GM18870 (cell line): ENCODE data around the gene SH2B2.
"Not testable (repeated sequence)": the region's sequence is repeated elsewhere in the genome, so short reads cannot be mapped to it uniquely, and the experiment has no call there.

Experiments
- ATAC-seq: cut with Tn5 transposase; IDR thresholded peaks from one replicate; pipeline ENCODE4 v1.9.1; 2021; ENCODE audit warnings: moderate library complexity; ENCODE audit not compliant: unreplicated experiment

The SH2B2 gene

DNA sequence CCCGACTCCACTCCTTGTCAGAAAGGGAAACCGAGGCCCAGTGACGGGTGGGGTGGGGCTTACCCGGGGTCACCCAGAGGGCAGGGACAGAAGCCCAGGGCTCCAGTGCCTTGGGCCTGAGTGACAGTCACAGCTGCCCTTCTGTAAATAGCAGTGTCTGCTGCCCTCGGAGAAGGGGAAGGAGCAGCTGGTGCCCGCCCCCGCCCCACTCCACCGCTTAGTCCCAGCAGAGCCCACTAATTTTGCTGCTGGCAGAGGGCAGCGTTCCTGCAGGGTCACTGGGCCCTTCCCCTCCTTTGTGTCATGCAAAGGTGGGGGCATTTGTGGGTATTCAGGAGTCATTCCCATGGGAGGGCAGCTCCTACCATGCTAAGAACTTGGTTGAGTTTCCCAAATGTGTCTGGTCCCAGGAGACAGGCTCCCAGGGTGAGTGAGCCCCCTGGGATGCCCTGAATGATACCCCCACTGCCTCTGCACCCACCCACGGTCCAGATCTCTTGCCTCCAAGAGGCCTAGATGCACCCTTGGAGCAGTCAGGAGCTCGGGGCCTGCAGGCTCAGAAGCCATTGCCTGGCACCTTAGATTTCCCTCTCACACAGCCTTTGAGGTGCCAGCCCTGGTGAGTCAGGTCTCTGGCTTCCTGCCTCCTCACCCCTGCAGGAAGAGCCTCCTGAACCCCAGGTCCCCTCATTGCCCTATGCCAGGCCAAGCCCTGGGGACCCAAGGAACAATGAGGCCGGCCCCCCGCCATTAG, 17.2 kb downstream of the SH2B2 start:
- ATAC-seq = no peak

DNA sequence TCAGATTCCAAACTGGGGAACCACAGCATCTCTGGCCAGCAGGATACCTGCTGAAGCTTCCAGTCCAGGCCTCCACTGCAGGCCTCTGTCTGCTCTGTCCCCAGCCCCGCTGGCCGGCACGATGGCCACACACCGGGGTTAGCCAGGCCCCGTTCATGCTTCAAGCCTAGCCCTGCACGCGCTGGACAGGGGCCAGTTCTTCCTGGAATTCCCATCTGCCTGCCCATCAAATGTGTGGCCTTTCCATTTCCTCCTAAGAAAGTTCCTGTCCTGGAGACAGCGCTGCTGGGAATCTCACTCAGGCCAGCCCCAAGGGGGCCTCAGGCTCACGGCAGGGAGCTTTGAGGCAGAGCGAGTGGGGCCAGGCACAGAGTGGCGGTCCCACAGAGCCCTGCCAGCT, 18.0 kb downstream of the SH2B2 start:
- ATAC-seq = no peak

DNA sequence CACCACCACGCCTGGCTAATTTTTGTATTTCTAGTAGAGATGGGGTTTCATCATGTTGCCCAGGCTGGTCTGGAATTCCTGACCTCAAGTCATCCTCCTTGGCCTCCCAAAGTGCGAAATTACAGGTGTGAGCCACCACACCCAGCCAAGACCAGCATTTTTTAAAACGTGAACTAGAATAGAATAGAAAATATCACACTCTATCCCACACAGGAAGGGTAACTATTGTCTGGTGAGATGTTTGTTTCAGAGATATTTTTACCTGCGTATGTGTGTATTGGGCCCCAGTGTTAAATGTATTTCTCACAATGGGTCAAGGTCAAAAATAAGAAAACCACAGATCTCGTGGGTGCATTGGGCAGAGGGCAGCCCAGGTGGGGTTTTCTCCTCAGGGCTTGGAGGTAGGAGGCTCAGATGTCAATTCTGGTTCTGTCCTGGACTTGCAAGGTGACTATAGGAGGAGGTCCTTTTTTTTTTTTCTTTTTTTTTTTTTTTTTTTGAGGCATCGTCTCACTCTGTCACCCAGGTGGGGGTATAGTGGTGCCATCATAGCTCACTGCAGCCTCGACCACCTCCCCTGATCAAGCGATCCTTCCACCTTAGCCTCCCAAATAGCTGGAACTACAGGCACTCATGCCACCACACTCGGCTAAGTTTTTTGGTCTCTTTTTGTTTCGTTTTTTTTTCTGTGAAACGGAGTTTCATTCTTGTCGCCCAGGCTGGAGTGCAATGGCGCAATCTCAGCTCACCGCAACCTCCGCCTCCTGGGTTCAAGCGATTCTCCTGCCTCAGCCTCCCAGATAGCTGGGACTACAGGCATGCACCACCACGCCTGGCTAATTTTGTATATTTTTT, 19.0 kb downstream of the SH2B2 start:
- peak; percentile 54 for ATAC-seq

DNA sequence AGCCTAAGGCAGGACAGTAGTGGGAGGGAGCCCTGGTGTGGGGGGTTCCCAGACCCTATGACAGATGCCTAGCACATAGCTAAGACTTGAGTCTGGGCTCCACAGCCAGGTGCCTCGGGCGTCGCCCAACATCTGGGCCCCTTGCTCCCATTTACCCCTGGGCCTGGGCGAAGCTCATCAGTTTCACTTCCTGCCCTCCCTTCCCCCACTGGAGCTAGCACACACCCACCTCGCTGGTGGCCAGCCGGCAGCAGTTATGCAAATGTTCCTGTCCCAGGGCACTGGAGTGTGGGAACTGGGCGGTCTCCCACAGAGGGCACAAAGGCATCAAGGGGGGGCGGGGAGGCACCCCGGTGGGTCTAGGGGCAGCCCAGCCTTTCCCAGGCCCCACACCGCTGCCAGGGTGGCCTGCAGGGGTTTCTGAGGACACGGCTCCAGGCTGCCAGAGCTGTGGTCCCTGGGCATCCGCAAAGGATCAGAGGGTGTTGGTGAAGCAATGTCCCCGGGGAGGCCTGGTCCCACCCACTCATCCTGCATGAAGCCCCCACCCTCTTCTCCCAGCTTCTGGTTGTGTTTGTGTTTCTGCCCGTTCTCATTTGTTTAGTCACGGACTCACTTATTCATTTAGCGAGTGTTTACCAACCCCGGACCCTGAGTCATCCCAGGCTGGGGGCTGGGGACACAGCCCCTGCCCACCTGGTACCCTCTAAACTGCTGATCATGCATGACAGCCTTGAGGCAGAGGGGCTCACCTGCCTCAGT, 20.4 kb downstream of the SH2B2 start:
- ATAC-seq = peak; percentile 65

DNA sequence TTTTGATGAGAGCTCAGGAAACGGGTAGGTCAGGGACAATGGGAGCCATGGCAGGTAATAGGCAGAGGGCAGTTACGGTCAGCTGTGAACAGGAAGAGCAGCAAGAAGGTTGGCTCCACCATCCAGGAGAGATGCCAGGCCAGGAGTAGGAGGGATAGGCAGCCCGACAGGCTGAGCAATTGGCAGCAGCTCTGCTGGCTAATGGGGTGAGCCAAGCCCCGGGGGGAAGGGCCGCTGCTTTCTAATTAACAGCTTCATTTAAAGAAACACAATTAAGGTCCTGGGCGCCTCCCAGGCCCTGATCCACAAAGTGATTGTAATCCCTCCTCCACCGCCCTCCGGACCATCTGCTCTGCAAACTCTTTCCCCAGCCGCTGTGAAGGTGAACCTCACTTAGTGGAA, 23.7 kb downstream of the SH2B2 start:
- ATAC-seq = no peak

DNA sequence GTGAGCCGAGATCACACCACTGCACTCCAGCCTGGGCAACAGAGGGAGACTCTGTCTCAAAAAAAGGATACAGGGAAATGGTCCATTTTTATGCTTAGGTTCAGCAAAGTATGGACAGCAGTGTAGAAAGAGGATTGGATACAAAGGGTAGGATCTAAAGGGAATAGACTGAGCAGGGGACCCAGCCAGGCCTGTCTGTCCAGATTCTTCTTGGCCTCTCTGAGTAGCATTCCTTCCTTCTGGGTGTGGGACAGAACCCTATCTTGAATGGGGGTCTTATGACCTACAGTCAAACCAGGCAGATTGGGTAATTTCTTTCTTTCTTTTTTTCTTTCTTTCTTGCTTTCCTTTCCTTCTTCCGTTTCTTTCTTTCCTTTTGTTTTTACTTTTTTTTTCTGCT, 25.6 kb downstream of the SH2B2 start:
- no peak for ATAC-seq

DNA sequence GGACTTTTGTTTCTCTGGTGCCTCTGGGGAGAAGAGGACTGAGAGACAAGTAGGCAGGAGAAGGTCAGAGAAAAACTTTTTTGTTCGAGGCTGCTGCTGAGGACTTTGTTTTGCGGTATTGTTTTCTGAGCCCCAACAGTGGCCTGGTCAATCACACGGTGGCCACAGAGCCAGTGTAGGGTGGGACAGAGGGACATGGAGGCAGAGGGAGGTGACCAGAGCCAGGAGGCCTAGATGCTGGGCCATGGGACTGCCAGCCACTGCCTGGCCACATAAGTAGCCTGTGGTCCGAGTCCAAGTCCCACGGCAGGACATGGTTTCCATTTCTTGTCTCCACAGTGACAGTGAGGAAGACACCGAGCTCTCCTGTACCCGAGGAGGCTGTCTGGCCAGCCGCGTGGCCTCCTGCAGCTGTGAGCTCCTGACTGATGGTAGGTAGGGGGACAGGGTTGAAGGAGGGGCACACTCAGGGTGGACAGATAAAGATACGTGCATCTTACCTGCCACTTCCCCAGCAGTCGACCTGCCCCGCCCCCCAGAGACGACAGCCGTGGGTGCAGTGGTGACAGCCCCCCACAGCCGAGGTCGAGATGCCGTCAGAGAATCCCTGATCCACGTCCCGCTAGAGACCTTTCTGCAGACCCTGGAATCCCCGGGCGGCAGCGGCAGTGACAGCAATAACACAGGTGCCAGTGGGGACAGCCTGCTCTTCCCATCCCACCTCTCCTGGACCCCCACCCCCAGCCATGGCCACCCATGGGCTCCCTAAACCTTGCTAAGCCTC, 27.5 kb downstream of the SH2B2 start:
- ATAC-seq = no peak

DNA sequence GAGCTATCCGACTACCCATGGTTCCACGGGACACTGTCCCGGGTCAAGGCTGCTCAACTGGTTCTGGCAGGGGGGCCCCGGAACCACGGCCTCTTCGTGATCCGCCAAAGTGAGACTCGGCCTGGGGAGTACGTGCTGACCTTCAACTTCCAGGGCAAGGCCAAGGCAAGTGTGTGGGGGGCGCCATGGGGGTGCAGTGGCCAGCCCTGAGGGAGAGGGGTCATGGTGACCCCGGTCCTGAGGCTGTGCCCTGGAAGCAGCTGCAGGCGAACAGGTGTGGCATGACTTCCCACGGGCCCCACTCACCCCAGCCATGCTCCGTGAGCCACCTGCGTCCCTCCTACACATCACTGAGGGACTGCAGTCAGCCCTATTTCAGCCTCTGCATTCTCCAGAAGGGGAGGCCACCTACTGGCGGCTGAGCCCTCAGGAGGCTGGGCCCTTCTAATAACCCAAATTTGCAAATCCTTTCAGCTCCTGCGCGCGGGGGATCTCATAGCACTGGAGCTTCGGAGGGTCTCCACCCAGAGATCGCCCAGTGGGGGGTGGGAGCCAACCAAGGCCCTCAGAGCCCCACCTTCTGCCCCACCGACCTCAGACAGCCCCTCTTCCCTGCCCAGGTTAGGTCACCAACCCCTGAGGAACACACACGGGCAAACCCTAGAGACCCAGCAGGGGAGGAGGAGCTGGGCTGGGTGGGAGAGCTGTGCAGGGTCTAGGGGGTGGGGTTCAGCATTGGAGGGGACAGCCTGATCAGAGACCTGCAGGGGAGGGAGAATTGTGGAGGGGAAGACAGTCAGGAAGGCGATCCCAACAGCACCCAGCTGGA, 30.8 kb downstream of the SH2B2 start:
- no peak for ATAC-seq

DNA sequence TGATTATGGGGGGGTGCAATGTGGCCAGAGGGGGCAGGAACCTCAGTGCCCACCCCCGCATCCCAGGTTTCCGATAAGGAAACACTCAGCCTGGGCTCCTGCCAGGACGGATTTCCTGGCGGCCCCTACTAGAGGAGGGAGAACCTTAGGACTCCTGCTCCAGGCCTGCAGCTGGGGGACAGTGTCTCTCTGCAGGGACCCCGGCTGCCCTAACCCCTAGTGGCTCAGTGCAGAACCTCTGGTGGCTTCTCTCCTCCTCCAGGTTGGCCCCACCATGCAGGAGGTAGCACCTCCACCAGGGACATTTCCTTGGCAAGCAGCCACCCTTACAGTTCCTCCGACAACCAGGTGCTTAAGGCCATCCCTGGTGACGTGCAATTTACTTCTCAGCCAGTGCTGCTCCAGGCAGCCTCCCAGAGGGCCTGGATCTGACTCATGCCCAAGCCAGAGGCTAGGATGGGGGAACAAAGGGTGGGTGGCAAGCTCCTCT, 31.9 kb downstream of the SH2B2 start:
- no peak for ATAC-seq

DNA sequence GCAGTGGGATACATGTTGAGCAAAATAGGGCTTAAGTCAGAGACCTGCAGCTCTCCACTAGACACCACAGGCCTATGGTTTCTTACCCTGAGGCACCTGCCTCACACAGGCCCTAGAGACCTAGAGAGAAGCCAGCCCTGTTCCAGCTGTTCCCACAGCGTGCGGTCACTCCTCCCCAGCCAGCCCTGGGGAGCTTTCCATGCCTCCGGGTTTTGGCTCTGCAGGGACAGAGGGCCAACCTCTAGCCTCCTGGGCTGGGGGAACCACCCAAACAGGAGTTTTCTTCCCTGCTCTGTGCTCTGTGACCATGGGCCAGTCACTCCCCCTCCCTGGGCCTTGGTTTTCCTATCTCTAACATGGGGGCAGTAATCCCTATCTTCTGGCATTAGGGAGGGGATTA, 33.0 kb downstream of the SH2B2 start:
- no peak for ATAC-seq

DNA sequence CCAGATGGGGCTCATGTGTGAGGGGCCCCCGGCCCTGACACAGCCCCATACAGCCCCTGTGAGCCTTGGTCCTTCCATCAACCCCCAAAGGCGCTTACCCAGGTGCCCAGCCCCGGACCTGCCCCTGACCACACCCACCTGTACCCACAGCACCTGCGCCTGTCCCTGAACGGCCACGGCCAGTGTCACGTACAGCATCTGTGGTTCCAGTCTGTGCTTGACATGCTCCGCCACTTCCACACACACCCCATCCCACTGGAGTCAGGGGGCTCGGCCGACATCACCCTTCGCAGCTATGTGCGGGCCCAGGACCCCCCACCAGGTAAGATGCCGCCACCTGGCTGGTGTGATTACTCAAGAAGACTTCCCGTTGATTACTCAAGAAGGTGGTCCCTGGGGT, 33.5 kb downstream of the SH2B2 start:
- ATAC-seq = no peak

DNA sequence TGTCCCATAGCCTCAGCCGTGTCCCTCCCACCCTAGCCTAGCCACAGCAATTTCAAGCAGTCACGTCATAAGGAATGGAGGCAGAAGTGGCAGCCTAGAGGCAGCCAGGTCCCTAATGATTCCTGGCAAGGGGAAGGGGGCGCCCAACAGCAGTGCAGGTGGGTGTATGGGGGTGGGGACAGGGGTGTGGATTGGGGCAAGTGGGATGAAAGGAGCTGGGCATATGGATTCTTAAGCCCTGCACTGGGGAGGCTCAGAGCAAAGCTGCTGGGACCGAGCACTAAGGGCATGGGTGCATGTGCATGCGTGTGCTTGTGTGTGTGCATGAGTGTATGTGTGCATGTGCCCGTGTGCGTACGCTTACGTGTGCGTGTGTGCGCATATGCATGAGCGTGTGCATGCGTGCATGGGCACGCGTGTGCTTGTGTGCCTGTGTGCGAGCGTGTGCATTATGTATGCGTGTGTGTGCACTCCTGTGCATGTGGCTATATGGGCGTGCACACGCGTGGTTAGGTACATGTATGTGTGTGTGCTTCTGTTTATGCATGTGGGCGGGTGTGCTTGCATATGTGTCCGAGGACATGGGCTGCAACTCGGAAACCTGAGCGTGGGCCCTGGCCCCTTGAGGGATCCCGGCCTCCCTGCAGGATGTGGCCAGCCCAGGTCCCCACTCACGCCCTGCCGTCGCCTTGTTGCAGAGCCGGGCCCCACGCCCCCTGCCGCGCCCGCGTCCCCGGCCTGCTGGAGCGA, 34.1 kb downstream of the SH2B2 start:
- ATAC-seq = no peak

DNA sequence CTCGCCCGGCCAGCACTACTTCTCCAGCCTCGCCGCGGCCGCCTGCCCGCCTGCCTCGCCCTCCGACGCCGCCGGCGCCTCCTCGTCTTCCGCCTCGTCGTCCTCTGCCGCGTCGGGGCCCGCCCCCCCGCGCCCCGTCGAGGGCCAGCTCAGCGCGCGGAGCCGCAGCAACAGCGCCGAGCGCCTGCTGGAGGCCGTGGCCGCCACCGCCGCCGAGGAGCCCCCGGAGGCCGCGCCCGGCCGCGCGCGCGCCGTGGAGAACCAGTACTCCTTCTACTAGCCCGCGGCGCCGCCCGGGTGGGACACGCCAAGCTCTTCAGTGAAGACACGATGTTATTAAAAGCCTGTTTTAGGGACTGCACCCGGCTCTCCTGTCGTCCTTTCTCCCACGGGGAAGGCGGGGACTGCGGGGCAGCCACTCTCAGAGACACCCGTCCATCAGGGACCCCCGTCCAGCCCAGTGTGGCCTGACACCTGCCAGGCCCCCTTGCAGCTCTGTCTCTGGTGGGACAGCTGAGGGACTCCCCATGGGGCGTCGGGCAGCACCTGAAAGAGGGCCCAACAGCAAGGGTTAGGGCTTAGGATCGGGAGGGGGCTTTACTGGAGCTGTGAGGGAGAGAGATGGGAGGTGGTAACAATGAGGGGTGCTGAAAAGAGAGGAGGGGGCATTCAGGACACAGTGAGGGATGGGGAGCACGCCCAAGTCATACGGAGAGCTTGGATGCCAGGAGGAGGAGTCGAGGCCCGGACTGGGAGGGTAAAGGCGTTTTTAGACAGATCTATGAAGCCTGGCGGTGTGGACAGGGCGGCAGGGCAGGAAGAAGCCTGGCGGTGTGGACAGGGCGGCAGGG, 34.9 kb downstream of the SH2B2 start:
- no peak for ATAC-seq

DNA sequence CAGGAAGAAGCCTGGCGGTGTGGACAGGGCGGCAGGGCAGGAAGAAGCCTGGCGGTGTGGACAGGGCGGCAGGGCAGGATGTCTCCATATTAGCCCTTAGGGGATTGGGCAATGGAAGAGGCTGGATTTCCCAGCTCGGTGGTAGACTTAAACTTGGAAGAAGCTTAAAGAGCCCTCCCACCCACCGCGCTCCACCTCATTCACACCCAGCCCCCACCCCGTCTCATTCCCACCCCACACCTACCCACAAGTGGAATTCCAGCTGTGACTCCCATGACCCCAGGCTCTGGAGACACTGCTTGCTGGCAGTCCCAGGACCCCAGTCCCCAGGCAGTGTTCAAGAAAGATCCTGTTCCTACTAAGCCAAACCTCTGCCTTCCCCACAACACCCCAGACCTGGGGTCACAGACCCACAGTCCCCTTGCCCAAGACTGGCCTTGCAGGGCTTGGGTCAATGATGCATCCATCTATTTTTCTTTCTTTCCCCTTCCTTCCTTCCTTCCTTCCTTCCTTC, 35.6 kb downstream of the SH2B2 start:
- no peak for ATAC-seq

DNA sequence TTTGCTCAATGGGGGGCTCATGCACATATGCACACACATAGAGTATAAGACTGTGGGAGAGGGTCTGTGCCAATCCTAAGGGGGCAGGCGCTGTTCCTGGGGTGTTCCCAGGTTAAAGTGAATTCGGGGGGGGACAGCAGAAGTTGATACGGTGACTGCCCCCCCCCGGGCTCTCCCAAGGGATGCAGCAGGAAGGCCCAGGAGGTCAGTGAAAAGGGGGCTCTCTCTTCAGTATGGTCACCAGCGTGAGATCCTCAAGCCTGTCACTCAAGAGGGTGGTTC, 37.2 kb downstream of the SH2B2 start:
- ATAC-seq = no peak

DNA sequence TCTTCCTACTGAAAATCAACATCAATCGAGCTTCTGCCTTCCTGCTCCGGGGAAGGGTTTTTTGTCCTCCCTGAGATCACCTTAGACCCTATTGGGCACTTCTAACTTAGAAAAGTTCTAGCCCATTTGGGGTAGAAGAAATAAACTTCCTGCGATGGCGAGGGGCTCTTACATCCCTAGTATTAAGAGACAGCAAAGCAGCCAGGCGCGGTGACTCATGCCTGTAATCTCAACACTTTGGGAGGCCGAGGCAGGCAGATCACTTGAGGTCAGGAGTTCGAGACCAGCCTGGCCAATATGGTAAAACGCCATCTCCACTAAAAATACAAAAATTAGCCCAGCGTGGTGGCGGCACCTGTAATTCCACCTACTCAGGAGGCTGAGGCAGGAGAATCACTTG, 38.4 kb downstream of the SH2B2 start:
- not testable (repeated sequence) for ATAC-seq

DNA sequence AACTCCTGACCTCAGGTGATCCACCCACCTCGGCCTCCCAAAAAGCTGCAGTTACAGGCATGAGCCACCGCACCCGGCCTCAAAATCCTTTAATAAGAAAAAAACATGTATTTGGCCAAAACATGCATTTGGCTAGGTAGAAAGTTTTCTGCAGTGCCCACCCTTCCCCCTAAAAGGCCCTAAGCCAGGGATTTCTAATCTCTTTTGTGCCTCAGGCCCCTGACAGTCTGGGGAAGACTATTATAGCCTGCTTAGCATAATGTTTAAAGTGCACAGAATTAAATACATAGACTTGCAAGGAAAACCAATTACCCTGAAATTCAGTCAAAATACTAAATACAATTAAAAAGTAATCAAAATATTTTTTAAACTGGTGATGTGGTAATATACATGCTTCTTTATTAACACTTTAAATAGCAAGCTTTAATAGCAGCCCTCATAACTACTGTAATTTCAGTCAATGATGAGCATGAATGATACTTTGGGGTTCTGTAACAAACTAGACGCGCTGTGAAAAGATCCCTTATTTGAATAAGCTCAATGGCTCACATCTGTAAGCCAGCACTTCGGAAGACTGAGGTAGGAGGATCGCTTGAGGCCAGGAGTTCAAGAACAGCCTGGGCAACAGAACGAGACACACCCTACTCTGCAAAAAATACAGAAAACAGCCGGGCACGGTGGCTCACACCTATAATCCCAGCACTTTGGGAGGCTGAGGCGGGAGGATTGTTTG, 39.7 kb downstream of the SH2B2 start:
- ATAC-seq = no peak

DNA sequence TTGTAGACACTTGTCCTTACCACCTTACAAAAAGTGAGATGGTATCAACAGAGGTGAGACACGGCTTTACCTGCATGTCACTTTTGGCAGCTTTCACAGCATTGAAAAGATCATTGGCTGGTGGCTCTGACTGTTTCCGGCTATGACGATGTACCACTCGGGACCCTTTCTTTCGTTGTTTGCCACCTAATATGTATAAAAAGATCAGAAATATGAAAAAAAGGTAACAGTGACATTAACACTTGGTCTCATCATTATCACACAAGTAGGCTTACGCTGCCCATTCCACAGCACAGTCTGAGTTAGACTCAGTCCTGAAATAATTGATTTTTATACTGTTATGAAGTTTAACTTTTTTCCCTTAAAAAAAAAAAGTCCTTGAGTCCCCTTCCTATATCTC, 40.5 kb downstream of the SH2B2 start:
- ATAC-seq = not testable (repeated sequence)
